Neural cell (in vitro differentiated cells): ENCODE results near the gene ARHGEF10L. TPM values are rescaled to one million over a fixed set of nuclear protein-coding genes. Genes with fewer than 3 reads are reported as not detected.

Experiments used
- H2AFZ ChIP-seq: fragments of 200-600, 300-800 bp; sonication (generic), shearing (Covaris generic); 2 replicates; pipeline ENCODE4 v1.6.0; 2014; ENCODE audit warnings: low read depth, mild to moderate bottlenecking, antibody characterized with exemption, low read length, moderate library complexity
- H3F3A ChIP-seq: fragments of 200-600 bp; shearing (Covaris generic); 2 replicates; pipeline ENCODE4 v1.6.1; 2016; ENCODE audit warnings: mild to moderate bottlenecking, moderate library complexity, mixed read lengths, antibody characterized with exemption, low read length; ENCODE audit not compliant: insufficient read depth, poor library complexity, severe bottlenecking
- H3K27ac ChIP-seq: fragments of 200-600, 300-800 bp; sonication (generic), shearing (Covaris generic); 2 replicates; pipeline ENCODE4 v1.5.1; 2014; ENCODE audit warnings: mild to moderate bottlenecking, low read length, moderate library complexity
- H3K27me3 ChIP-seq: fragments of 300-800, 200-600 bp; sonication (generic), shearing (Covaris generic); 2 replicates; pipeline ENCODE4 v1.6.0; 2014; ENCODE audit warnings: mild to moderate bottlenecking, low read depth, low read length, moderate library complexity; ENCODE audit not compliant: insufficient read depth
- H3K36me3 ChIP-seq: fragments of 300-800, 200-600 bp; sonication (generic), shearing (Covaris generic); 2 replicates; pipeline ENCODE4 v1.5.1; 2014; ENCODE audit warnings: mild to moderate bottlenecking, antibody characterized with exemption, low read length, moderate library complexity; ENCODE audit not compliant: insufficient read depth
- H3K4me2 ChIP-seq: fragments of 300-800, 200-600 bp; sonication (generic), shearing (Covaris generic); 2 replicates; pipeline ENCODE4 v1.6.0; 2014; ENCODE audit warnings: mild to moderate bottlenecking, low read length
- H3K4me3 ChIP-seq: fragments of 300-800, 200-600 bp; sonication (generic), shearing (Covaris generic); 2 replicates; pipeline ENCODE4 v1.5.1; 2014; ENCODE audit warnings: mild to moderate bottlenecking, low read length, moderate library complexity
- H3K79me2 ChIP-seq: fragments of 200-600 bp; shearing (Covaris generic); replicated peaks from 2 replicates; pipeline ENCODE4 v1.6.0; 2014; ENCODE audit warnings: mild to moderate bottlenecking, low read length, moderate library complexity; ENCODE audit not compliant: insufficient read depth
- H3K9ac ChIP-seq: fragments of 300-800, 200-600 bp; sonication (generic), shearing (Covaris generic); 2 replicates; pipeline ENCODE4 v1.6.1; 2016; ENCODE audit warnings: mild to moderate bottlenecking, low read length, mixed read lengths
- H3K9me2 ChIP-seq: fragments of 200-600 bp; shearing (Covaris generic); 2 replicates; pipeline ENCODE4 v1.6.1; 2016; ENCODE audit warnings: mild to moderate bottlenecking, low read length, mixed read lengths; ENCODE audit not compliant: insufficient read depth
- H3K9me3 ChIP-seq: fragments of 200-600, 300-800 bp; sonication (generic), shearing (Covaris generic); 2 replicates; pipeline ENCODE4 v1.6.1; 2016; ENCODE audit warnings: mild to moderate bottlenecking, mixed run types, low read length, moderate library complexity, mixed read lengths
- H4K20me1 ChIP-seq: fragments of 200-600 bp; shearing (Covaris generic); 2 replicates; pipeline ENCODE4 v1.6.1; 2016; ENCODE audit warnings: mild to moderate bottlenecking, mixed run types; ENCODE audit not compliant: insufficient read depth
- CTCF ChIP-seq: fragments of 450-650 bp; IDR thresholded peaks from 2 replicates; pipeline ENCODE4 v1.5.1; 2014; ENCODE audit warnings: antibody characterized with exemption, mild to moderate bottlenecking, moderate library complexity; ENCODE audit not compliant: poor library complexity, severe bottlenecking
- EP300 ChIP-seq: fragments of 450-650 bp; conservative IDR thresholded peaks from 2 replicates; pipeline ENCODE4 v1.6.1; 2014; ENCODE audit warnings: antibody characterized with exemption, mild to moderate bottlenecking, moderate library complexity; ENCODE audit not compliant: poor library complexity, severe bottlenecking
- EZH2 ChIP-seq: fragments of 200-600, 300-800 bp; shearing (Covaris generic), sonication (generic); IDR thresholded peaks from 2 replicates; pipeline ENCODE4 v1.6.1; 2014; ENCODE audit warnings: antibody characterized with exemption, low read length, borderline replicate concordance, mild to moderate bottlenecking; ENCODE audit not compliant: insufficient read depth, poor library complexity, severe bottlenecking
- MXI1 ChIP-seq: fragments of 450-650 bp; conservative IDR thresholded peaks from 2 replicates; pipeline ENCODE4 v1.6.1; 2014; ENCODE audit warnings: antibody characterized with exemption, mild to moderate bottlenecking; ENCODE audit not compliant: poor library complexity, severe bottlenecking
- POLR2AphosphoS5 ChIP-seq: IDR thresholded peaks from 2 replicates; pipeline ENCODE4 v1.6.1; 2012
- RAD21 ChIP-seq: fragments of 450-650 bp; conservative IDR thresholded peaks from 2 replicates; pipeline ENCODE4 v1.6.1; 2014; ENCODE audit warnings: antibody characterized with exemption, mild to moderate bottlenecking, moderate library complexity
- REST ChIP-seq: IDR thresholded peaks from 2 replicates; pipeline ENCODE4 v1.6.1; 2012; ENCODE audit warnings: borderline replicate concordance
- SMC3 ChIP-seq: fragments of 450-650 bp; conservative IDR thresholded peaks from 2 replicates; pipeline ENCODE4 v1.6.1; 2014; ENCODE audit warnings: antibody characterized with exemption, mild to moderate bottlenecking, moderate library complexity; ENCODE audit not compliant: poor library complexity
- TAF1 ChIP-seq: IDR thresholded peaks from 2 replicates; pipeline ENCODE4 v1.6.1; 2012; ENCODE audit warnings: low read depth
- polyA plus RNA-seq: library from polyadenylated mRNA; depleted of rRNA; stranded (reverse); fragments of >200 nt; gene quantifications from 2 replicates; pipeline ENCODE4 v1.2.3, GENCODE V29; 2014

Gene ARHGEF10L
- polyA plus RNA-seq, 1 donor from 2014 or later: 123 TPM

GRCh38 chr1:17725811-17726582, 186.5 kb downstream of the ARHGEF10L start:
- no peak overlapping the region for H3K9ac ChIP-seq
- no peaks in the 10 kb centered on the region for H3K9me2 ChIP-seq
- H3K36me3 ChIP-seq: no peaks in the 10 kb centered on the region
- no peaks in the 10 kb centered on the region for H3F3A ChIP-seq
- H3K4me3 ChIP-seq: no peak overlapping the region
- H3K4me2 ChIP-seq: no peak overlapping the region
- no peaks in the 10 kb centered on the region for H3K27me3 ChIP-seq
- TF ChIP-seq TAF1 (no peak), MXI1 (no peak), SMC3 (no peak), POLR2AphosphoS5 (no peak), RAD21 (no peak), REST (no peak), EZH2 (no peak), EP300 (no peak), CTCF (no peak)
- H3K79me2 ChIP-seq: no peaks in the 10 kb centered on the region
- H2AFZ ChIP-seq: no peak overlapping the region
- no peaks in the 10 kb centered on the region for H3K9me3 ChIP-seq
- no peak overlapping the region for H3K27ac ChIP-seq
- no peaks in the 10 kb centered on the region for H4K20me1 ChIP-seq

GRCh38 chr1:17728123-17728712, 188.7 kb downstream of the ARHGEF10L start:
- no peak for TF ChIP-seq POLR2AphosphoS5
- TF ChIP-seq CTCF: no peak
- TF ChIP-seq SMC3: no peak
- no peak for TF ChIP-seq TAF1
- no peak for TF ChIP-seq EZH2
- TF ChIP-seq MXI1: no peak
- no peak for TF ChIP-seq REST
- no peak for TF ChIP-seq EP300
- no peak for TF ChIP-seq RAD21
- H3K9ac ChIP-seq: no peak overlapping the region
- H3F3A ChIP-seq: no peaks in the 10 kb centered on the region
- no peaks in the 10 kb centered on the region for H3K36me3 ChIP-seq
- no peaks in the 10 kb centered on the region for H3K27me3 ChIP-seq
- H2AFZ ChIP-seq: no peak overlapping the region
- H3K4me3 ChIP-seq: no peak overlapping the region
- H3K9me2 ChIP-seq: no peaks in the 10 kb centered on the region
- H3K4me2 ChIP-seq: no peak overlapping the region
- no peaks in the 10 kb centered on the region for H3K79me2 ChIP-seq
- H3K9me3 ChIP-seq: no peaks in the 10 kb centered on the region
- no peaks in the 10 kb centered on the region for H4K20me1 ChIP-seq
- H3K27ac ChIP-seq: no peak overlapping the region
